Renal pelvis (tissue), 4 donors: ENCODE data around the gene CHD6. TPM values are rescaled to one million over a fixed set of nuclear protein-coding genes. Genes with fewer than 3 reads are reported as not detected.

Experiments used
- DNase-seq: peaks from one replicate; pipeline ENCODE4 v3.0.0-alpha.2; 2013
- polyA plus RNA-seq, 3 donors: library from polyadenylated mRNA; unstranded; fragments of 120-200 nt; gene quantifications; one replicate each; pipeline ENCODE4 v1.2.1, GENCODE V29; 2013; ENCODE audit not compliant: insufficient read length in 3 of 3

Gene CHD6
- polyA plus RNA-seq, 3 donors = 46.9 to 60.4 (median 55.4) TPM

DNA sequence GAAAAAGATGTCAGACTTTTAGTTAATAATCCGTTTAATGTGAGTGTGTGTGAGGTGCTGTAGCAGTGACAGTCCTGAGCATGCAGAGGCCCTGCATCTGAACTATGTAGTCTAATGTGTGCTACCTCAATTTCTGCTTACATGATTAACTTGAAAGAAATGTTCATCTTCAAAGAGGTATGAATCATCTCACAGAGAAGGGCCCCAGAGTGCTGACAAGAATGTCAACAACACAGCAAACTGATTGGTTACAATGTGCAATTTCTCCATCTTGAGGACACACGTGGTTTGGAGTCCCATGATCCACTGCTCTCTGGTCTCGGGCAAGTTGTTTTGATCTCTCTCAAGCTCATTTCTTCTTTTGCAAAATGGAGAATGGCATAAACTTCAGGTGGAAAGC is 189.9 kb downstream of the CHD6 start:
- DNase-seq = no peak

DNA sequence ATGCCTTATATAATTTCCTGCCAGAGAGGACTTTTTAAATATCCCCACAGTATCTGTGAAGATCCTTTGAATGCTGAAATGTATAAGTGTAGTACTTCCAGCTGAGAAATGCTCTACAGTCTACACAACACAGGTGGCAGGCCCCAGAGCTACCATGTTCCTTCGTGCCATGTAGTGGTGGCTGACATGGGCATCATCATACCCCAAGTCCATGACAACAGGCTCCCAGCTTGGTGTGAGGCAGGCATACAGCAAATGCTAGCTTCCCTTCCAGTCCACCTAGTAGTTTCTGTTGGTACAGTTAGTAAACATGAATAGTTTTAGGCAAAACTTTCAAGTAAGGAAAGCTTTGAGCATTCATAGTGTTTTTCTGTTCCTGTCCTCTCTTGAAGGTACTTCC is 190.3 kb downstream of the CHD6 start:
- no peak for DNase-seq

DNA sequence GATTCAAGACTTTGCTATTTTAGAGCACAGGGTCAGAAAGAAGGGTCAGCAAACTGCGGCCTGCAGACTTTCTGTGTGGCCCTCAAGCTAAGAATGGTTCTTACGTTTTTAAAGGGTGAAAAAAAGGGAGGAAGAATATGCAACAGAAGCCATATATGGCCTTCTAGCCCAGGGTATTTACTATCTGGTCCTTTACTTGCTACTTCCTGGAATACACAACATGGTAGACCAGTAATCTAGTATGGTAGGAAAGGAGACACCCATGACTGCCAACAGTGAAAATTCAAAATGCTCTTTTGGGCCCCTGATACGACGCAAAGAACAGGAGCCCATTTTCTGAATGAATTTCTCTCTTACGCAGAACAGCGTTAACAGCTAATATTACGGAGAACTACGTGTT is 191.2 kb downstream of the CHD6 start:
- DNase-seq = no peak

DNA sequence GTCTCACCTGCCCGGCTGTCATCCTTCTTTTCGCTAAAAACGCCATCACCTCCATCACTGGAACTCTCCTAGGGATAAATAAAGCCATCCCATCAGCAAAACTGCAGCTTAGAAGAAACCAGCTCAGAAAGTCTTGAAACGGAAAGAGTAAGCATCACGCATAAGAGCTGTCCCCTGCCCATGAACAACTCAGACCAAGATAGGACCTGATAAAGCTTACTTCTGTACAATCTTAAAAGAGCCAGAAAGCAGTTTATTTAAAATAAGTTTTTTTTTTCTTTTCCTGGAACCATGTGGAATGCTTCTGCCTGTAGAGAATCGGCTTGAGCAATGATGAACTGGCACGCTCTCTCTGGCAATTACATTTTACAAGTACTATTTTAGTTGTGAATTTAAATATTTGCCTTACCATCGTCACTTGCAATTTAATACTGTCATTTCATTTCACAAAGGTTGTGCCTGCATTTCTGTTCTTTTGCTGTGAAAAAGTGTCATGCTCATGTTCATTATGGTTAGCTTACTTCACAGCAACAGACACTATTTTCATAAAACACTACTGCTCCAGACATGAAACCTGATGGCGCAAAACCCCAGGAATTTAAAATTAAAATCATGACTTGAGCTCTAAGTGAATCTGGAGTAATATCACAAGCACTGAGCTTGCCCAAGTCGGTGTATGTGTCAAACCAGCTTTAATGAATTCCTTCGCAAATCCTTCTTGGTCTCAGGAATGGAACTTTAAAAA is 191.9 kb downstream of the CHD6 start:
- no peak for DNase-seq

DNA sequence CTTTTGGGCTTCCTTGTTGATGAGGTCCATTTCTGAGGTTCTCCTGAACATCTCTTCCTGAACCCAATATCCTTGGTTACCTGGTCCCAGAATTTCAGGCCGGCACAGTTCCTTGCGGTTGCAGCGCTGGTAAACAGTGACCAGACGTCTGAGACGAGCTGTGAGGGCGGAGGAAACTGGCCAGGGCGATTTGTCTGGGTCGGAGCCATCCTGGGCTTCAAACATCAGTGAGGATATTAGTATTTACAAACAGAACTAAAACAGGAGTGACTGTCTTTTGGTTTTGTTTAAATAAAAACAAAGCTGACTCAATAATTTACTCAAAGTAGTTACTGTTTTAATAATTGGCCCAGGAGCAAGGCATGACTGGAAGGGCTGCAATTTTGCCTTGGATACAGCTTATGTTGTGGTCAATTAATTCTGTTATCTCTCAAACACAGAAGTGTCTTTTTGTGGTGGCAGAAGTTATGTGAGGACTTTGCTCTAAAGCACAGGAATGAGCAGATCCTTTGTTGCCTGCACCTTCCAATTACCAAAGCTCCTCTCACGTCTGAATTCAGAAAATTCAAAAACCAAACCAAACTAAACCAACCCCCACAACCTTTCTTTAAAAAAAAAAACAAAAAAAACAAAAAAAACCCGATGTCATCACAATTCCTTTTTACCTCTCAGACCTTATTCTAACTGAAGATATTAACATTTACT is 192.8 kb downstream of the CHD6 start:
- DNase-seq = no peak

DNA sequence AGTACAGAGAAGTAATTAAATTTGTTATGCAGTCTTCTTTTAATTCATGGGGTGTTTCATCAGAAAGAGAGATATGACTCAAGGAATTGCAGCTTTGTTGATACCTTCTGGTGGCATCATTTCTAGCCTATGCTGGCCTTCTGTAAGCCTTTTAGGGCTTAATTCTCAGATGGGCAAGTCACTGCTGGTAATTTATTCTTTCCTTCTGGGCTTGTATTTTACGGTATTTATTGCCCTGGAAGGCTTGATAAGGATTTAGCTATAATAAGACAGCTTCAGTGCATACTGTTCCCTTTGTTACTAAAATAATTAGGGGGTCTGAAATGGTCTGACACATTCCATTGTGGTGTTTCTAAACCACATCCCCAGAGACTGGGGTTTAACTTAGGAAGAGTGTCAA is 193.6 kb downstream of the CHD6 start:
- no peak for DNase-seq

DNA sequence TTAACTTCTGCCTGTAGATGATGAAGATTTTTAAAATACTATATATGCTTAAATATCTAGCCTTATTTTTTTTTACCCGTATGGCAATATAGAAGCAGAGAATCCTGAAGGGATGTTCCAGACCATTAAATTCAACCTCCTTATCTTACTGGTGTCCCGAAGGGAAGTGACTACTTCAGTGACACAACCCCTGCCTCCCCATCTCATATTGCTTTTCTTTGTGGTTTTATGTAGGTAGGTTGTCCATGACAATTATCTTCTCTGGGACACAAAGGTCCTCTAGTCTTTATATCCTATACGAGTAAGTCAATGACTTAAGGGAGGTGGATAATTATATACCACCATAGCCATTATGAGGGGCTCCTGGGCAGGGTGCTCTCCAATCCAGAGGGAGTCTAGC is 194.2 kb downstream of the CHD6 start:
- no peak for DNase-seq

DNA sequence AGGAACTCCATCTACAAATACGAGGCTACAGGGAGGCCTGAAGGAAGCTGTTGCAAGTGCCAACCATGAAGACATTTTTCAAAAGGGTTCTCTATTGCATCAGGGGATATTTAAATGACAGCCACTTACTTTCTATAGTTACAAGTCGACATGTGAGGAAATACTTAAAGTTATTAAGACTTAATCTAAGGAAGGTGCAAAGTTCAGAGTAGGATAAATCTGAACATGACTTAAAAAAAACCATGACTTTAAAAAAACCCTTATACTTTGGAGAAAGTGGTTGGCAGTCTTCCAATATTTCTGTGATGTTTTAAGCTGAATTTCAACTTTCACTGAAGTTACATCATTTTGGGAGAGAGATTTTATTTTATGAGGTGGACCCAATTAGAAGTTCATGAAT is 195.2 kb downstream of the CHD6 start:
- DNase-seq = no peak

DNA sequence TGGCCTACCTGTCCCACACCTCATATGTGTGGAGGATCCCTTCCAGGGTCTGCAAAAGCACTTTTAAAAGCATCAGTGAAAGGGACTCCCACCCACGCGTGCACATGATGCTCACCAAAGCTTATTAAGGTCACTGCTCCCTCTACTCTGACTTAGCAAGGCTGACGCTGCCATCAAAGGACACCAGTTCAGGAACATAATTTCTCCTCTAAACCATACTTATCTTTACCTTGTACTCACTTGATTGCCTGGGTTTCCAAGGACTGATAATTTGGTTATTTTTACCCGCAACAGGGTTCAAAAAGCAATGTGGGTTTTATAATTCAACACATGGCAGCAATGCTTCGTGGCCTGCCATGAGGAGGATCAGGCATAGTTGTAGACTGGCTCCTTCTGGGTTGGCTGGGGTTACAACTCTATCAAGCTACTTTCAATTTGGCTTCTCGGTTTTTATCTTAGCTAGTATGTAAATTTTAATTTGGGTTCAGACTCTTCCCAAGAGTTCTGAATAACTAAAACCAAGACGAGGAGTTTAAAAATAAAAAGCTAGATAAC is 199.4 kb downstream of the CHD6 start:
- no peak for DNase-seq

DNA sequence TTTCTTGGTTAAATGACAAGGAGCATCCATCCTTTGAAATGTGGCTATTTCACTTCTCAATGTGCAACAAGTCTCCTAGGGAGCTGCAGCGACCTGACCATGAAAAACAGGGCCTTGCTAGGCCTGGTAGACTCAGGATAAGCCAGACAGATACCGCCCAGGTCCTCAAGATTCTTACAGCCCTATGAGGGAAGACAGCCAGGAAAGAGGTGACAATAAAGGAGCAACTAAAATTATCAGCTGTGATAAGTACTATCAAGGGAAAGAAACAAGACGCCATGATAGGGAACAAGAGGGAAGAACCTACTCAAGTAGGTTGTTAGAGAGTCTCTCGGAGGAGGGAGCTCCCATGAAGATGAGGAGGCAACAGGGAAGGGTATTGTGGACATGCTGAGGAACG is 200.1 kb downstream of the CHD6 start:
- DNase-seq = no peak

DNA sequence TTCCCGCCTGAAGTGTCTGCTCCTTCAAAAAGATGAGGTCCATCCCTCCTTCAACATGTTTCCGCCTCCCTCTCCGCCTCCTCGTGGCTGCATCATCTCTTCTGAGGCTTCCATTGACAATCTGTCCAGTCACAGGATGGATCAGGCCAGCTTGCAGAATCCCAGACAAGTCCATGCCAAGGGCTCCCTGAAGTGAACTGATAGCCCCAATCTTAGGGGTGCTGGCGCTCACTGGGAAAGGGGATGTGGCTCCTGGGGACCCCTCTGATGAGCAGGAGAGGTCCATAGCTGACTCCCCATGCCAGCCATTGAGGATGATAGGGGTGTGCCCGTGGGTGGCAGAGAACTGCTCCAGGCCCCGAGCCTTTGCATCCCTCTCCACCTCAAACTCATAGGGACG is 203.0 kb downstream of the CHD6 start:
- no peak for DNase-seq

DNA sequence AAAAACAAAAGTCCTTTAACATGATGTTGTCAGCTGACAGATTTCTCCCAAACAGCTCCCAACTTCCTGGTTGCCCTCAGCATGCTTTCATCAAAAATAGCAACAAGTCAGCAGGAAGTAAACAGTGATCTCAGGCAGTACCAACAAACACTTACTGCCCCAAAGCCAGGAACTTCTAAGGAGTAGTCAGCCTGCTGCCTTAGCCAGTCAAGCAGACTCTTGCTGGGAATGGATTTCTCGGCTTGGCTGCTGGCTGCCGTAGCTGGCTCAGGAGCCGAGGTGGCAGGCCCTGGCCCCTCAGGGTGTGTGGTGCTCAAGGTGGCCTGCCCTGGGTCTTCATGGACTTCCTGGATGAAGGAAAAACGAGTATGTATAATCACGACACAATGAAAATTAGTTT is 205.0 kb downstream of the CHD6 start:
- DNase-seq = no peak

DNA sequence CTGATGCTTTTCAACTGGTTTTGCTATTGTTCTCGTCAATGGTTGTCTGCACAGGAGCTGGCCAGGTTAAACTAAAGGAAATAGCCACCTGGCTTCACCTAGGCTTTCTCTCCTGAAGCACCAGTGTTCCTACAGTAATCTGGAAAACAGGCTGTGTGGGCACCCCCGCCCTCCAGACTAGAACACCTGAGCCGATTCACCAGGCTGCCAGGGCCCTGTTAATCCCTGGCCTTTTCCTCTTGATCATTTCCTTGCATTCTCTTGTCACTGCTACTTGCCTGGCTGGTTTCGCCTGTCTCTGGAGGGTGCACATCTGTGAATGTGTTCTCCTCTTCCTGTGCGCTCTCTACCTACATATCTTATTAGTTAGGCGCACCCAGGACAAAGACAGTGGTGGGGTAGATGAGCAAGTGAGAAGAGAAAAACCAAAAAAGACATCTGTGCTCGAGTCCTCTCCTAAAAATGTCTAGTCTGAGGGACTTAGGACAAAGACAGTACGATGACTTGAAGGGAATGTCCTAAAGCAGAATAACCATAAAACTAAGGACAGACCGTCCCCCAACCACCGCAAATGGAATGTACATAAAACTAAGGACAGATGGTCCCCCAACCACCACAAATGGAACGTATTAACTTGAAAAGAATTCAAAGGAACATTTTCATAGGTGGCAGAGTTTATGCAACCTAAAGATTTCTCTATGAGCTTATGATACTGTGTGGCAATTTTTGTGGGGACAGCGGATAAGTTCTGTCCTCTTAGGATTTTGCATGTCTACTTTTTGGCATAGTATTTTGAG is 205.7 kb downstream of the CHD6 start:
- no peak for DNase-seq

DNA sequence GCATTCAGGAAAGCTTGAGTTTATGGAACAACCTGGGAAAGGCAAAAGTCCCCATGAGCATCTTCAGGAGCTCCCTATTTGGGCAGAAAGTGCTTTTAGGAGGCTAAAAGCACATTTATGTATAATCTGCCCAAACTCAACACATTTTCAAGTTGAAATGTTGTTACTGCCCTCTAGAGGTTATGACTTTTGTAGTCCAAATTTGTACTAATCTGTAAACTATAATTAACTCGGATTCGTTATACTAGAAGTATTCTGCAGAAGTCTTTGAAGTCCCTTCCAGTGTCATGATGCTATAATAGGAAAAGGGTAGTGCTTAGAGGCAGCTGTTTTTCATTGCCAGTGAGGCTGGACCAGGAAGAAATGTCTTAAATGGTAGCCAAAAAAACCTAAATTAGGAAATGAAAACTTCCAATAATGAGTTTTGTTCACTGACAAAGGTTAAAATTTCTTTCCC is 206.8 kb downstream of the CHD6 start:
- DNase-seq = no peak

DNA sequence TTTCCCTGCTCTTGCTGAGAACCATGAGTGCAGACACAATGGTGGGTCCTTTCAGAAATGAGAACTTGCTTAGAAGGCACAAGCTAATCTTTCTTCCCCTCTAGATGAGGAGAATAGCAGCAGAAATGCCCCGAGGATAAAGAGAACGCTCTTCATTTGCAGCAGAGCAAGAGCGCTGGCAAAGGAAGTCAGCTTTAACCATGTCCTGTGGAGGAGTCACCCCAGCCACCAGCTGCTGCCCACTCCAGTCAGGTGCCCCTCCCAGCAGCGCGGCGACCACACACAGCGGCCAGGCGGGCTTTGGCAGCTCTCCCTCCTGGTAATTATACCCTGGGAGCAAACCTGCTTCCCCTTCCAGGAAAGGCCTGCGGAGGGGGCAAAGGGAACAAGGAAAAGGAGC is 209.2 kb downstream of the CHD6 start:
- DNase-seq = peak; percentile 57

DNA sequence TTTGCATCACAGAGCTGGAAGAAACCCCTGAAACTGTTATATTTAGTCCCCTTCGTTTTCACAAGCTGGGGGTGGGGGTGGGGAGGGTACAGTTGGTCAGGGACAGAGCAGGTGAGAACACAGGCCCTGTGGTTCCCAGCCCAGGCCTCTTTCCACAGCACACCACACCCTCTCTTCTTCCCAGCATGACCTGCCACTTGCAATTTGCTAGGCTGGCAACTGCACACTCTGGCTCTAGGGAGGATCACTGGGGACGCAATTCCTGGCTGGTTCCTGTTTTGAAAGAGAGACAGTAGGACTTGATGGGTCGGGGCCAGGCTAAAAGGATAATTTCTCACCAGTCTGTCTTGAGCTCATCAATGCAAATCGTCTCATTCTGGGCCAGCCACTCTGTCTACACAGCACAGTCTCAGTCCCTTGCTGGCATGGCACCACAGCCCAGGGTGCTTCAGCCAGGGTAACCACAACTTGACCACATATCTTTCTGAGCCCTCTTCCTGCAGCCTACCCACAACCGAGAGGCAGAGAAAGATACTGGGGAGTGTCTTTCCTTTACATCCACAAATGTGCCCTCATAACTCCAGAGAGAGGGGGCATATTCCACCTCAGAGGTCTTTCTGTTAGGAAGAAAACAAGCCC is 209.9 kb downstream of the CHD6 start:
- no peak for DNase-seq

DNA sequence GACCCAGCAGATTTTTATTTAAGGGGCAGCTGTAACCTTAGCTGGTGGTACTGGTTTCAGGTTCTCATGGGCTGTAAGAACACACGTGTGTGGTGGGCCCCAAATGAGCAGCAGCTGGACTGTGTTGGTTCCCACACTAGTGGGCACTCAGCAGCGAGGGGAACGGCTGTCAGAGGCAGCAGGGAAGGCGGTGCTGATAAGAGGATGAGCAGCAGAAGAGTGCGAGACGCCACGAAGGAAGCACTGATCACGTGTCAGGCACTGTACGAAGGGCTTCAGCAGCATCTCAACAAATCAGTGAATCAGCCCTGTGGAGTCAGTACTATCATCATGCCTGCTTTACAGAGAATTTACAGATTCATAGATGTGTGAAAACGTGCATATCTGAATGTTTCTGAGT is 210.6 kb downstream of the CHD6 start:
- DNase-seq = no peak

DNA sequence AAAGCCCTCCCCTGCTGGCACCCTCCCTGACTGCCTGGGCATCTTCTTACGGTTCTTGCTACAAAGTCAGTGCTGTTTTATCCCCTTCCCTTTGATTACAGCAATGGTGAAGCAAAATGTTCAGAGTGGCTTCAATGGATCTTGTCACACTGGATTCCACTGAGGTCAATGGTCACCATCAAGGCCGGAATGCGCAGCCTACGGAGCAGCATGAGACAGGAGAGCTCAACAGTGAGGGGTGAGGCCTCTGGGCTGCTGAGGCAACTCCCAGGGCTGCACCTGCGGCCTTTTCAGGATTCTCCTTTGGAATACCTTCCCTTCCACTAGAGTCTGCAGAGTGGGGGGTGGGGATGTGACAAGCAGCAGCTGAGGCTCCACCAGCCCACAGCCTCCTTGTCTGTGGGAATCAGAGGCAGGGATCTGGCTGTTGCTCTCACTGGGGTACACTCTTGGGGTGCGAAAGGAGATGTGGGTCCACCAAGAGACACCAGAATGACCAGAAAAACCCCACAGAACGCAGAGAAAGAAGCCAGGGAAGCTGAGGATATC is 211.2 kb downstream of the CHD6 start:
- no peak for DNase-seq

DNA sequence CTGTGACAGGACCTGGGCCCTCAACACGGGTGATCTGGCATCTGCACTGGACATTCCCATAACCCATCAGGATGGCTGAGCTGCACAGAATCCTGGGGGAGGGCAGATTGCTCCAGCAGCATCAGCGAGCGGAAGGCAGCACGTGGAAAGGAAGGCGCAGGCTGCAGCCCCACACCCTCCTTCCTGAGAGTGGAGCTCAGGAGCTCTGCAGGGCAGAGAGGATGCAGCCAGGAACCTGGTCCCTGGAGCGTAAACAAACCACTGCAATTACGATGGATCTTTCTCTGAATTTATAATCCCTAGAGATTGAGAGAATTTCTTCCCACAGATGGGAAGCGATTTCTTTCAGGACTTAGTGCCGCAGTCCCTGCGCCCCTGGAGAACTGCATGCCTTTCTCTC is 211.8 kb downstream of the CHD6 start:
- no peak for DNase-seq

DNA sequence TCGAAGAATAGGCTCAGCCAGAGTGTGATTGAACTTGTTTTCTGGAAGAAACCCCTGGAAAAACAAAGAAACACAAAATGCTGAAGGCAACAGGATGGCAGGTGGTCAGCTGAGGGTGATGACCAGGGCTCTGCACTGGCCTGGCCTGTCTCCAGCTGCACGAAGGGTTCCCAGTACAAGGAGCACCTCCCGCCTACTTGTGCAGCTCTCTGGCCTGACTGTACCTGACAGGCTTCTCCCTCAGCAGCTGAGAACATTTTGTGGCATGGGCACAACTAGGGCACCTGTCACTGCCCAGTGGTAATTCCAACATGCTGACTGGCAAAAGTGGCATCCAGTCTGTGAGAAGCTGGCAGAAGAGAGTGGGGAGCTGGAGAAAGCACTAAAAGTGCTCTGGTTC is 212.7 kb downstream of the CHD6 start:
- no peak for DNase-seq

DNA sequence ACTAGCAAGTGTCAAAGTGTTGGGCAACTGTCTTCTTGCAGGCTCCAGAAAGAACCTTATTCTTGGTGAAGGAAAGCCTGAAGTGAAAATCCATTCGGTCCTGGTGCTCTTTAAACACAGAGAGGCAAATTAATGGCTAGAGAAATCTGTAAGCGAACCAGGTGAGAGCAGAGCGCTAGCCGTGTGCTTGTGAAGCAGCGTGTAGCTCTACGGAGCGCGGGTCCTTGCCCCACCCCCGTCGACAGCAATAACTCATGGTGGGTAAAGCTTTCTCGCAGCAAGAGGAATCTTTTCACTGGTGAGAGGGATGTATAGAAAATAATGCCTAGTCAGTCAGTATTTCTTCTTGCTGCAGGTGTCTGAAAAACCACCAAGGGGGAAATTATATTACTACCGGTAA is 214.6 kb downstream of the CHD6 start:
- no peak for DNase-seq

DNA sequence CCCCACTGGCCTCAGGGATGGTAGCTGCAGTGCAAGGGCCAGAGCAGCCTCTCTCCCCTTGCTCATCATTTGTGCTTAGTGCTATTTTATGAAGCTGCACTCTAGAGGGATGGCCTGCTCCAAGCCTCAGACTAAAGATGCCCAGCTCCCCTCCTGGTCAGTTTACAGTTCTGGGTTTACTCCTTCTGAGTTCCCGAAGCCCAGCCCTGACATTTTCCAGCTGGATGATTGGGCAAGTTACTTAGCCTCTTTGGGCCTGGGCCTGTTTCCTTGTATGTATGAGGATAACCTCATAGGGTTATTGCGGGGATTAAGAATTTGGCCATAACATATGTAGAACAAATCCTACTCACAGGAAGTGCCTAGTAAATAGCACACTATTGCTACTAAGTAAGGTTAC is 219.8 kb downstream of the CHD6 start:
- DNase-seq = peak; percentile 66
